Spleen (tissue), 3 donors: ENCODE measurements around the gene IL1RAPL2.

ENCODE experiments used
- POLR2A ChIP-seq, 3 donors: fragments of 450-650 bp; IDR thresholded peaks; one replicate each; pipeline ENCODE4 v1.5.1; 2017; ENCODE audit warnings: antibody characterized with exemption in 3 of 3, mild to moderate bottlenecking in 1 of 3
- POLR2AphosphoS5 ChIP-seq, 3 donors: sonication (generic); formaldehyde crosslinking; IDR thresholded peaks; one replicate each; pipeline ENCODE4 v1.5.1; 2017; ENCODE audit warnings: antibody characterized with exemption in 3 of 3

DNA sequence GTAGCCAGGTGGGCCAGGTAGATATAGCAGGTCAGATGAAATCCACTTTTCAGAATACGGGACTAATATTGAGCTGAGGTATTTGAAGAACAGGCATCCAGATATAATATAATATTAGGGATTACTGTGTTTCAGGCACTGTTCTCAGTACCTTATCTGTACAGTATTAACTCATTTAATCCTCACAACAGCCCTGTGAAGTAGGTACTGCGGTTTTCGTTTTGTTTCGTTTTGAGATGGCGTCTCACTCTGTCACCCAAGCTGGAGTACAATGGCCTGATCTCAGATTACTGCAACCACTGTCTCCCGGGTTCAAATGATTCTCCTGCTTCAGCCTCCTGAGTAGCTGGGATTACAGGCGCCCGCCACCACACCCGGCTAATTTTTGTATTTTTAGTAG lies 129.6 kb downstream of the IL1RAPL2 start:
- TF ChIP-seq POLR2A (IDR thresholded peaks at IDR 0.05) (no peak), POLR2AphosphoS5 (IDR thresholded peaks at IDR 0.05) (no peak)
